ENCODE data around the gene TMIGD1.

TMIGD1 gene

DNA sequence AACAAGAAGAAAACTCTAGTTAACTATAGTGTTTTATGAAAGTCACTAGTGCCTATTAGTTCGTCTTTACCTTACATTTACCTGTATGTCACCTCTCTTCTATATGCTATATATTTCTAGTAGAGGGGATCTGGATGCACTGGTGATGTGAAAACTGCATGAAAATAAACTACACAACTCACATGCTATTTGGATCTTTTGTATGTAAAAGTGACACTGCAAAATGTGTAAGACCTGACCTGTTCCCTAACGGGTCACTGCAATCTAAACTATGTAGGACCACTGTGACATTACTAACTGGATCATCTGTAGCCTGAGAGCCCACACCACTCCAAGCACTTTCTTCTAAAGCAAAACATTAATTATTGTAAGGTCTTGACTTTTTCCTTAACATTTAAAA is 43.8 kb downstream of the TMIGD1 start:
- DNase-seq (ENCODE audit: low spot score) = no peak

DNA sequence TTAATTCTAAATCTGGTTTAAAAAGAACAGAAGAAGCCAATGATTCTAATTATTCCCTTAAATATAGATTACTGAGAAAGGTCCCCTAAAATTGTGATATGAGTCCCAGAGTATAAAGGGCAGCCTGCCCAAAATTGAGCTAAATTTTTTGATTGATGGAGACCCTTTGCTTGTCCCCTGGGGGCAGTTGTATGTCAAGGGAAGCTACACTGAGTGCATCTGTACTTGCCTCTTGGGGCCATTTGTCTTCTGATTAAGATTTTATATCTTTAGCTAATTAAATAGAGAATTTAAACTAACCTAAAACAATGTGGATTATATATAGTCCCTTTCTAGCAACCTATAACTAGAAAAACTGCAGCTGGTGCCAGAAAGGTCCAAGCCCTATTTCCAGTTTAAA is 54.7 kb downstream of the TMIGD1 start:
- no peak for DNase-seq (ENCODE audit: low spot score)

GRCh38 chr17:30278032-30278431 is 55.8 kb downstream of the TMIGD1 start:
- no peak for DNase-seq (ENCODE audit: low spot score)

DNA sequence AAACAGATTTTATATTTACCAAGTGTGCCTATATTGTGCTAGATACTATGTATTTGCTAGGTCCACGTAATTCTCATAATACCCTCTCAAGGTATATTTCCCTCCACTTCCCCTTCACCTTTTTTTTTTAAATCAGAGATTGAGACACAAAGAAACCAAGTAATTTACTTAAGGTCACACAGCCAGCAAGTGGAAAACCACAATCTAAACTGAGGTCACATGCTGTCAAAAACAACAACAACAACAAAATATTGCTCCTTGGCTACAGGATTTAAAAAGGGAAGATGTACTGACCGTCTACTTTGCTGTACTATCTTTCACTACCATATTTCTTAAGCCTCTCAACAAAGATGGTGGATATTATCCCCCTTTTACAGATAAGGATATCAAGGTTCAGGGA is 57.9 kb downstream of the TMIGD1 start:
- DNase-seq (ENCODE audit: low spot score) = no peak

- no peak for DNase-seq (ENCODE audit: low spot score)
These were observed 59.0 kb downstream of the TMIGD1 start for GRCh38 chr17:30274887-30275286.

- no peak for DNase-seq (ENCODE audit: low spot score)
These were observed 60.5 kb downstream of the TMIGD1 start for GRCh38 chr17:30273373-30273772.

DNA sequence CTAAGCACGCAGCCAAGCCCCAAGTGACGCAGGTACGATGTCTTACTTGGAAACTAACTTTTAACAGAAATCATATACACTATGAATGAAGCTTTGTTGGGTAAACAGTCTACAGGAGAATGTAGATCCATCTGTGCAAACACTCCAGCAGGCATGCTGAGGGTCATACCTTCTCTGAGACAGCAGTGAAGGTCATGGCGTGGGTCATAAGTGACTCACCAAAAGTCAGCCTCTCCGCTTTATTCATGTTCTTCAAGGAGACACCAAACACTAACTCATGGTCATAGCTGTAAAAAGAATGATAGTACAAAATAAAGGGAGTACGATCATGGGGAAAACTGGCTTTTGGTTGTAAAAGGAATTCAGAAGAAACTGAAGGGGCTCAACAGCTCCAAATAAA is 62.8 kb downstream of the TMIGD1 start:
- no peak for DNase-seq (ENCODE audit: low spot score)

GRCh38 chr17:30267625-30268024 is 66.2 kb downstream of the TMIGD1 start:
- DNase-seq (ENCODE audit: low spot score) = no peak
